HG03432 (cell line): Measurements from ENCODE around the gene MYNN.

ENCODE experiments used
- ATAC-seq: cut with Tn5 transposase; IDR thresholded peaks from one replicate; pipeline ENCODE4 v1.9.1; 2021; ENCODE audit warnings: mild to moderate bottlenecking, moderate library complexity; ENCODE audit not compliant: unreplicated experiment

MYNN gene

GRCh38 chr3:169774186-169774585 lies 990 bp downstream of the MYNN start:
- no peak for ATAC-seq

- no peak for ATAC-seq
Measured at GRCh38 chr3:169777822-169778221, 4.6 kb downstream of the MYNN start.

- ATAC-seq = no peak
Measured at GRCh38 chr3:169780742-169781141, 7.5 kb downstream of the MYNN start.

- no peak for ATAC-seq
Measured at GRCh38 chr3:169781209-169781855, 8.1 kb downstream of the MYNN start.

GRCh38 chr3:169787120-169787519 lies 13.9 kb downstream of the MYNN start:
- no peak for ATAC-seq

GRCh38 chr3:169787791-169788190 lies 14.6 kb downstream of the MYNN start:
- no peak for ATAC-seq

- no peak for ATAC-seq
Measured at GRCh38 chr3:169790219-169790618, 17.0 kb downstream of the MYNN start.

- no peak for ATAC-seq
Measured at GRCh38 chr3:169790687-169791429, 17.7 kb downstream of the MYNN start.

GRCh38 chr3:169792359-169792758 lies 19.2 kb downstream of the MYNN start:
- ATAC-seq = no peak

- no peak for ATAC-seq
Measured at GRCh38 chr3:169804681-169805080, 31.5 kb downstream of the MYNN start.

GRCh38 chr3:169809230-169809795 lies 36.1 kb downstream of the MYNN start:
- no peak for ATAC-seq

GRCh38 chr3:169811631-169812331 lies 38.6 kb downstream of the MYNN start:
- ATAC-seq = peak; percentile 16

- peak; percentile 77 for ATAC-seq
Measured at GRCh38 chr3:169812332-169813235, 39.4 kb downstream of the MYNN start, which contains the start of the genes LRRC34 and LRRIQ4. Gene LRRC34 (minus strand): TSS chr3:169812904. CDS start chr3:169812548, 356 bp downstream. Gene LRRIQ4 (plus strand): TSS chr3:169812870. CDS start chr3:169821922, 9,052 bp downstream.

GRCh38 chr3:169813278-169813677 lies 40.1 kb downstream of the MYNN start:
- no peak for ATAC-seq

- peak; percentile 83 for ATAC-seq
Measured at GRCh38 chr3:169813757-169814517, 40.7 kb downstream of the MYNN start.

GRCh38 chr3:169815590-169816150 lies 42.5 kb downstream of the MYNN start:
- no peak for ATAC-seq

- no peak for ATAC-seq
Measured at GRCh38 chr3:169818316-169818715, 45.1 kb downstream of the MYNN start.

- ATAC-seq = no peak
Measured at GRCh38 chr3:169822091-169822490, 48.9 kb downstream of the MYNN start.

GRCh38 chr3:169822540-169822939 lies 49.3 kb downstream of the MYNN start:
- no peak for ATAC-seq
